Stimulated activated effector memory CD8-positive, alpha-beta T cell treated with anti-CD3 and anti-CD28 coated beads, Interleukin-12 subunit alpha, Interleukin-12 subunit beta, amount 100 ng/mL, for 72 hours (primary cell): ENCODE data around the gene OLFM2.

ENCODE experiments used
- ATAC-seq: fragments of 150-1000 bp; cut with Tn5 transposase; 2 replicates; pipeline ENCODE4 v1.10.0; 2021
- DNase-seq, 2 donors: peaks; one replicate each; pipeline ENCODE4 v3.0.0; 2021 to 2022; ENCODE audit warnings: low spot score in 2 of 2
- H3K27ac Mint-ChIP-seq: one replicate; pipeline ENCODE4 v1.8.0; 2022; ENCODE audit warnings: mild to moderate bottlenecking, mixed read lengths
- H3K36me3 Mint-ChIP-seq: one replicate; pipeline ENCODE4 v1.8.0; 2022; ENCODE audit warnings: mild to moderate bottlenecking, mixed read lengths
- H3K4me1 Mint-ChIP-seq: one replicate; pipeline ENCODE4 v1.8.0; 2022; ENCODE audit warnings: mixed read lengths
- H3K4me3 Mint-ChIP-seq: one replicate; pipeline ENCODE4 v1.8.0; 2022; ENCODE audit warnings: mild to moderate bottlenecking, mixed read lengths
- H3K9me3 Mint-ChIP-seq: one replicate; pipeline ENCODE4 v1.8.0; 2022; ENCODE audit warnings: mixed read lengths

OLFM2 gene

GRCh38 chr19:9865732-9866501, 70.4 kb downstream of the OLFM2 start:
- no peak for DNase-seq
- peak; percentile 84 for ATAC-seq
- Mint-ChIP-seq H3K4me3 (no peak overlapping the region), H3K27ac (peak overlapping the region; percentile 60), H3K36me3 (no peaks in the 10 kb centered on the region), H3K9me3 (no peaks in the 10 kb centered on the region), H3K4me1 (peaks cover 42% of the 10 kb centered on the region)

GRCh38 chr19:9863759-9864158, 72.6 kb downstream of the OLFM2 start:
- peak overlapping the region; percentile 58 for H3K4me3 Mint-ChIP-seq
- ATAC-seq (no peak), DNase-seq (no peak)
- H3K36me3 Mint-ChIP-seq: no peaks in the 10 kb centered on the region
- peak overlapping the region; percentile 90 for H3K27ac Mint-ChIP-seq
- no peaks in the 10 kb centered on the region for H3K9me3 Mint-ChIP-seq
- peaks cover 54% of the 10 kb centered on the region for H3K4me1 Mint-ChIP-seq

GRCh38 chr19:9862938-9863337, 73.4 kb downstream of the OLFM2 start:
- peaks cover 62% of the 10 kb centered on the region for H3K4me1 Mint-ChIP-seq

GRCh38 chr19:9861503-9861902, 74.8 kb downstream of the OLFM2 start:
- H3K9me3 Mint-ChIP-seq: no peaks in the 10 kb centered on the region
- H3K4me3 Mint-ChIP-seq: no peak overlapping the region
- H3K36me3 Mint-ChIP-seq: no peaks in the 10 kb centered on the region
- H3K4me1 Mint-ChIP-seq: peaks cover 74% of the 10 kb centered on the region
- H3K27ac Mint-ChIP-seq: peak overlapping the region; percentile 90
- DNase-seq (no peak), ATAC-seq (no peak)

More at GRCh38 chr19:9862938-9863337, 73.4 kb downstream of the OLFM2 start:
- Mint-ChIP-seq H3K4me3 (peak overlapping the region; percentile 58), H3K27ac (peak overlapping the region; percentile 90), H3K9me3 (no peaks in the 10 kb centered on the region), H3K36me3 (no peaks in the 10 kb centered on the region)
- ATAC-seq: peak; percentile 53
- DNase-seq: no peak

- Mint-ChIP-seq H3K36me3 (no peaks in the 10 kb centered on the region), H3K9me3 (no peaks in the 10 kb centered on the region), H3K4me3 (no peak overlapping the region), H3K27ac (no peak overlapping the region), H3K4me1 (peaks cover 67% of the 10 kb centered on the region)
- DNase-seq: no peak
- no peak for ATAC-seq
Observed at GRCh38 chr19:9860407-9860806, 75.9 kb downstream of the OLFM2 start.

GRCh38 chr19:9858766-9859165, 77.5 kb downstream of the OLFM2 start:
- Mint-ChIP-seq H3K36me3 (no peaks in the 10 kb centered on the region), H3K4me3 (peak overlapping the region; percentile 59), H3K27ac (peak overlapping the region; percentile 89), H3K9me3 (no peaks in the 10 kb centered on the region), H3K4me1 (peaks cover 63% of the 10 kb centered on the region)
- no peak for ATAC-seq
- no peak for DNase-seq

GRCh38 chr19:9857920-9858746, 78.2 kb downstream of the OLFM2 start:
- H3K9me3 Mint-ChIP-seq: no peaks in the 10 kb centered on the region
- H3K4me1 Mint-ChIP-seq: peaks cover 60% of the 10 kb centered on the region
- DNase-seq: no peak

GRCh38 chr19:9857076-9857721, 79.1 kb downstream of the OLFM2 start:
- ATAC-seq: no peak
- no peak for DNase-seq
- Mint-ChIP-seq H3K4me1 (peaks cover 51% of the 10 kb centered on the region), H3K27ac (peak overlapping the region; percentile 89), H3K9me3 (no peaks in the 10 kb centered on the region), H3K36me3 (no peaks in the 10 kb centered on the region), H3K4me3 (peak overlapping the region; percentile 59)

More at GRCh38 chr19:9857920-9858746, 78.2 kb downstream of the OLFM2 start:
- peak; percentile 80 for ATAC-seq
- Mint-ChIP-seq H3K4me3 (peak overlapping the region; percentile 59), H3K27ac (peak overlapping the region; percentile 89), H3K36me3 (no peaks in the 10 kb centered on the region)

- Mint-ChIP-seq H3K36me3 (no peaks in the 10 kb centered on the region), H3K4me3 (no peak overlapping the region), H3K4me1 (peaks cover 45% of the 10 kb centered on the region), H3K9me3 (no peaks in the 10 kb centered on the region), H3K27ac (peak overlapping the region; percentile 67)
- DNase-seq (no peak), ATAC-seq (no peak)
Observed at GRCh38 chr19:9856609-9857008, 79.7 kb downstream of the OLFM2 start.

- Mint-ChIP-seq H3K9me3 (no peaks in the 10 kb centered on the region), H3K4me3 (no peak overlapping the region), H3K27ac (no peak overlapping the region), H3K36me3 (no peaks in the 10 kb centered on the region), H3K4me1 (peaks cover 39% of the 10 kb centered on the region)
- ATAC-seq: no peak
- DNase-seq: no peak
Observed at GRCh38 chr19:9854282-9854846, 82.0 kb downstream of the OLFM2 start.

- peaks cover 25% of the 10 kb centered on the region for H3K4me1 Mint-ChIP-seq
- H3K27ac Mint-ChIP-seq: peak overlapping the region; percentile 11
- H3K4me3 Mint-ChIP-seq: no peak overlapping the region
- peaks cover 15% of the 10 kb centered on the region for H3K36me3 Mint-ChIP-seq
- ATAC-seq (no peak), DNase-seq (no peak)
- no peaks in the 10 kb centered on the region for H3K9me3 Mint-ChIP-seq
Observed at GRCh38 chr19:9850235-9850959, 85.9 kb downstream of the OLFM2 start.

- Mint-ChIP-seq H3K4me3 (no peak overlapping the region), H3K4me1 (peaks cover 30% of the 10 kb centered on the region)
- no peak for ATAC-seq
Observed at GRCh38 chr19:9849791-9850190, 86.5 kb downstream of the OLFM2 start.

GRCh38 chr19:9848762-9849161, 87.6 kb downstream of the OLFM2 start:
- H3K4me3 Mint-ChIP-seq: no peak overlapping the region
- DNase-seq: no peak
- peak overlapping the region; percentile 70 for H3K27ac Mint-ChIP-seq
- no peaks in the 10 kb centered on the region for H3K9me3 Mint-ChIP-seq
- ATAC-seq: no peak
- H3K36me3 Mint-ChIP-seq: peaks cover 27% of the 10 kb centered on the region
- H3K4me1 Mint-ChIP-seq: peaks cover 25% of the 10 kb centered on the region

More at GRCh38 chr19:9849791-9850190, 86.5 kb downstream of the OLFM2 start:
- H3K36me3 Mint-ChIP-seq: peaks cover 21% of the 10 kb centered on the region
- no peak overlapping the region for H3K27ac Mint-ChIP-seq
- H3K9me3 Mint-ChIP-seq: no peaks in the 10 kb centered on the region
- no peak for DNase-seq

- ATAC-seq (peak; percentile 47), DNase-seq (no peak)
- Mint-ChIP-seq H3K4me3 (no peak overlapping the region), H3K4me1 (peaks cover 22% of the 10 kb centered on the region), H3K36me3 (peaks cover 34% of the 10 kb centered on the region), H3K27ac (peak overlapping the region; percentile 70), H3K9me3 (no peaks in the 10 kb centered on the region)
Observed at GRCh38 chr19:9848060-9848459, 88.3 kb downstream of the OLFM2 start.
